Neutrophil (primary cell): Measurements from ENCODE around the gene GFI1B.

Experiments used
- H3K27ac ChIP-seq: fragments of 200-600 bp; sonication (generic); 2 replicates; pipeline ENCODE4 v1.5.1; 2016; ENCODE audit warnings: mild to moderate bottlenecking, moderate library complexity
- H3K27me3 ChIP-seq: fragments of 200-600 bp; sonication (generic); 2 replicates; pipeline ENCODE4 v1.6.0; 2016; ENCODE audit warnings: mild to moderate bottlenecking
- H3K36me3 ChIP-seq: fragments of 200-600 bp; sonication (generic); 2 replicates; pipeline ENCODE4 v1.5.1; 2017
- H3K4me1 ChIP-seq, 2 experiments: fragments of 200-600 bp in 1 of 2; sonication (generic) in 1 of 2; 1 replicate in 1 of 2; 2 replicates in 1 of 2; pipeline versions ENCODE4 v1.5.1 to v1.6.1; 2013 to 2016; ENCODE audit warnings: low read depth in 1 of 2, low read length in 1 of 2, mild to moderate bottlenecking in 1 of 2, moderate library complexity in 1 of 2; ENCODE audit not compliant: control insufficient read depth in 1 of 2, insufficient read depth in 1 of 2
- H3K4me3 ChIP-seq, 2 experiments: fragments of 200-600 bp in 1 of 2; sonication (generic) in 1 of 2; 1 replicate in 1 of 2; 2 replicates in 1 of 2; pipeline ENCODE4 v1.5.1; 2013 to 2016; ENCODE audit warnings: low read depth in 1 of 2, low read length in 1 of 2, mild to moderate bottlenecking in 1 of 2, moderate library complexity in 1 of 2
- H3K9me3 ChIP-seq: fragments of 200-600 bp; sonication (generic); 2 replicates; pipeline ENCODE4 v1.5.1; 2016
- TF ChIP-seq, protein P1 (sequence below): fragments of 200-600 bp; sonication (generic); IDR thresholded peaks from 2 replicates; pipeline ENCODE4 v1.5.1; 2016; ENCODE audit warnings: antibody characterized with exemption

Gene GFI1B

DNA sequence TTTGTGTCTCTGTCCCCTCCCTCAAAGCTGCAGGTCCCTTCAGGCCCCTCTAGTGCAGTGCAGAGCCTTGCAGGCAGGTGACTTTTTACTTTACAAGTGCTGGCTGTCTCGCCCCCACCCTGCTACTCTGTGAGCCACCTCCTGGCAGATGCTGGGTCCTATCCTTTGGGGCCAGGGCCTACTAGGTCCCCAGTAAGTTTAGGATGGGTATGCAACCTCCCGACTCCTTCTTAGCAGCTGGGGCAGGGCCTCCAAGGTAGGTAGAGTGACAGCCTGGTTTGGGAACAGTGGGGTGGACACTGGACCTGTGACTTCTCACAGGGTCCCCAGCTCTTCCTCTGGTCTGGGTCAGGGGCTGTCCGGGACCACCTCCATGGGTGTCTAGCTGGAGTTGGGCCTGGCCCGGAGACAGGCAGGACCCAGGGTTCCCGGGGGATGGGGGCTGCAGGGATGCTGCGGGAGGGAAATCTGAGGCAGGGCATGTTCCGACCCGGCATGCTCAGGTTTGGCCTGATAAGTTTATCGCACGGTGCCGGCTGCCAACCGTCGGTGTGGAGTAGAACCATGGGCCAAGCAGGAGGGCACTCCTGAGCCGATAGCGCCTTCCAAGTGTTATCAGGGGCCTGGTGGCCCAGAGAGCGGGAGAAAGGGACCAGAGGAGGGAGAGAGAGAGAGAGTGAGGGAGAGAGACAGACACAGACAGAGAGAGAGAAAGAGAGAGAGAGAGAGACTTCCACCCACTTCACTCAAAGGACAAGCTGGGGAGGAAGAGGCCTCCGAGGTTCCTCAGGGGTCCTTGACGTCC, 20.5 kb downstream of the GFI1B start:
- peaks cover 11% of the 10 kb centered on the region in 2 experiments for H3K4me1 ChIP-seq
- TF ChIP-seq, protein P1, sequence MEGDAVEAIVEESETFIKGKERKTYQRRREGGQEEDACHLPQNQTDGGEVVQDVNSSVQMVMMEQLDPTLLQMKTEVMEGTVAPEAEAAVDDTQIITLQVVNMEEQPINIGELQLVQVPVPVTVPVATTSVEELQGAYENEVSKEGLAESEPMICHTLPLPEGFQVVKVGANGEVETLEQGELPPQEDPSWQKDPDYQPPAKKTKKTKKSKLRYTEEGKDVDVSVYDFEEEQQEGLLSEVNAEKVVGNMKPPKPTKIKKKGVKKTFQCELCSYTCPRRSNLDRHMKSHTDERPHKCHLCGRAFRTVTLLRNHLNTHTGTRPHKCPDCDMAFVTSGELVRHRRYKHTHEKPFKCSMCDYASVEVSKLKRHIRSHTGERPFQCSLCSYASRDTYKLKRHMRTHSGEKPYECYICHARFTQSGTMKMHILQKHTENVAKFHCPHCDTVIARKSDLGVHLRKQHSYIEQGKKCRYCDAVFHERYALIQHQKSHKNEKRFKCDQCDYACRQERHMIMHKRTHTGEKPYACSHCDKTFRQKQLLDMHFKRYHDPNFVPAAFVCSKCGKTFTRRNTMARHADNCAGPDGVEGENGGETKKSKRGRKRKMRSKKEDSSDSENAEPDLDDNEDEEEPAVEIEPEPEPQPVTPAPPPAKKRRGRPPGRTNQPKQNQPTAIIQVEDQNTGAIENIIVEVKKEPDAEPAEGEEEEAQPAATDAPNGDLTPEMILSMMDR, result no peak
- H3K27ac ChIP-seq, result no peak overlapping the region
- no peaks in the 10 kb centered on the region for H3K36me3 ChIP-seq
- peaks cover 30% of the 10 kb centered on the region for H3K27me3 ChIP-seq
- H3K9me3 ChIP-seq, result no peaks in the 10 kb centered on the region
- H3K4me3 ChIP-seq, result no peak overlapping the region

DNA sequence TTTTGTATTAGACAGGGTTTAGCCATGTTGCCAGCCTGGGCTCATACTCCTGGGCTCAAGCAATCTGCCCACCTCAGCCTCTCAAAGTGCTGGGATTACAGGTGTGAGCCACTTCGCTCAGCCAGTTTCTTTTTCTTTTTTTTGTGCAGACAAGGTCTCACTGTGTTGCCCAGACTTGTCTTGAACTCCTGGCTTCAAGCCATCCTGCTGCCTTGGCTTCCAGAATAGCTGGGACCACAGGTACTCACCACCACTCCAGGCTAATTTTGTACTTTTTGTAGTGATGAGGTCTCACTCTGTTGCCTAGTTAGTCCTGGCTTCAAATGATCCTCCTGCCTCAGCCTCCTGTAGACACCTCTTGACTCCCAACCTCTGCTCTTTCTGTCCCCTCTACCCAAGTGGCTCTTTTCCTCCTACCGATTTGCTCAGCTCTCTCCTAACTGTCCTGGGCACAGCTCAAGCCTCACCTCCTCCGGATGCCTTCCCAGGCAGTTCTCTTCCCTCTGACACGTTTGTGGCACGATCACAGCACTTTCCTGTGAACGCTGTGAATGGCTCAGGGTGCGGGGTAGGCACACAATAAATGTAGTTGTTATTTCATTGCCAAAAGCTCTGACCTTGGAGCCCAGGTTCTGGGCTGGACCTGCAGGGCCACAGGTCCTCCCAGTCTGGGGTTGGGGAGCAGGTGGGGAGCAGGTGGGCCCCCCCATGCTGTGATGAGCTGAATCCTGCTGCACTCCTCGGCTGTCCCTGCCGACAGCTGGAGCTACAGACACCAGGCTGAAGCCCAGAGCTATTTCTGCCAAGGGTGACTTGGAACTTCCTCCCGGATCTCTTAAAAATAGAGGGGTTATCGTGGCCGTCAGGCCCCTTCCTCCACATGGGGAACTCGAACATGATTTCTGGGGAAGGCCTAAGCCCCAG, 23.9 kb downstream of the GFI1B start:
- H3K27ac ChIP-seq, result no peak overlapping the region
- H3K4me1 ChIP-seq, result peaks cover 17% of the 10 kb centered on the region in 2 experiments
- no peaks in the 10 kb centered on the region for H3K36me3 ChIP-seq
- no peak overlapping the region for H3K4me3 ChIP-seq
- TF ChIP-seq, protein P1, result no peak
- H3K27me3 ChIP-seq, result peaks cover 17% of the 10 kb centered on the region
- H3K9me3 ChIP-seq, result no peaks in the 10 kb centered on the region

DNA sequence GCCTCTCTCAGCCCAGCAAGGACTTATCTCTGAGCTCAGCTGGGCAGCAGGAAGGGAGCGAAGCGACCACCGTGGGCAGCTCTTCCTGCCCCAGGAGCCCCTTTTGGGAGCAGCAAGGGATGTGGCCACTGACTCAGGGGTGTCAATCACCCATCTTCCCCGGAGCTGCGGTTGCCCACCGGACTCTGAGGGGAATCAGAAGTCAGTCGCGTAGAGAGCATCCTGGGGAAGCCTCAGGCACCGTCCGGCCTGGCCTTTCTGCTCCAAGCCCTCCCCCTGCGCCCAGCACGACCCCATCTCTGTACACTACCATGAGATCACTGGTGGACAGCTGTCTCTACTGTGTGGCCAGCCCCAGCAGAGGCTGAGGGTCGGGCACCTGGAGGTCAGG, 24.6 kb downstream of the GFI1B start:
- TF ChIP-seq, protein P1, result no peak
- Histone ChIP-seq H3K36me3 (no peaks in the 10 kb centered on the region), H3K27me3 (peaks cover 17% of the 10 kb centered on the region), H3K4me1 (peaks cover 17% of the 10 kb centered on the region in 2 experiments), H3K27ac (no peak overlapping the region), H3K9me3 (no peaks in the 10 kb centered on the region), H3K4me3 (no peak overlapping the region)

DNA sequence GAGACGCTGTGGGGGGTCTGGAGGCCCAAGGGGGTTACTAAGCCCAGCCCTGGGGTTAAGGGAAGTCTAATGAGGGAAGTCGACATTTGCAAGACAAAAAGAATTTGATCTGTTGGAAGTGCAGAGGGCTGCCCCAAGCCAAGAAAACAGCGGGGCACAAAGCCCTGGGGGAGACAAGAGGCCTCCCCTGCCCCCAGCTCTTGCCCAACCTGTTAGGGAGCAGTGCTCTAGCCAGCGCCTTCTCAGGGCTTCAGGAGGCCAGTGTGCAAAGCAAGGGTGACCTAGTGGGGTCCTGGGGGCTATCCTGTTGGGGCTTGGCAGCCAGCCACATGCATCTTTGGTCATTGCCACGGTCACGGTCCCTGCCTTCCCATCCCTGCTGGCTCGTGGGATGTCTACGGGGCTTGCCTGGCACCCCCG, 25.2 kb downstream of the GFI1B start:
- Histone ChIP-seq H3K36me3 (no peaks in the 10 kb centered on the region), H3K4me1 (peaks cover 17% of the 10 kb centered on the region in 2 experiments), H3K27me3 (peaks cover 17% of the 10 kb centered on the region), H3K4me3 (no peak overlapping the region), H3K27ac (no peak overlapping the region), H3K9me3 (no peaks in the 10 kb centered on the region)
- TF ChIP-seq, protein P1, result no peak

DNA sequence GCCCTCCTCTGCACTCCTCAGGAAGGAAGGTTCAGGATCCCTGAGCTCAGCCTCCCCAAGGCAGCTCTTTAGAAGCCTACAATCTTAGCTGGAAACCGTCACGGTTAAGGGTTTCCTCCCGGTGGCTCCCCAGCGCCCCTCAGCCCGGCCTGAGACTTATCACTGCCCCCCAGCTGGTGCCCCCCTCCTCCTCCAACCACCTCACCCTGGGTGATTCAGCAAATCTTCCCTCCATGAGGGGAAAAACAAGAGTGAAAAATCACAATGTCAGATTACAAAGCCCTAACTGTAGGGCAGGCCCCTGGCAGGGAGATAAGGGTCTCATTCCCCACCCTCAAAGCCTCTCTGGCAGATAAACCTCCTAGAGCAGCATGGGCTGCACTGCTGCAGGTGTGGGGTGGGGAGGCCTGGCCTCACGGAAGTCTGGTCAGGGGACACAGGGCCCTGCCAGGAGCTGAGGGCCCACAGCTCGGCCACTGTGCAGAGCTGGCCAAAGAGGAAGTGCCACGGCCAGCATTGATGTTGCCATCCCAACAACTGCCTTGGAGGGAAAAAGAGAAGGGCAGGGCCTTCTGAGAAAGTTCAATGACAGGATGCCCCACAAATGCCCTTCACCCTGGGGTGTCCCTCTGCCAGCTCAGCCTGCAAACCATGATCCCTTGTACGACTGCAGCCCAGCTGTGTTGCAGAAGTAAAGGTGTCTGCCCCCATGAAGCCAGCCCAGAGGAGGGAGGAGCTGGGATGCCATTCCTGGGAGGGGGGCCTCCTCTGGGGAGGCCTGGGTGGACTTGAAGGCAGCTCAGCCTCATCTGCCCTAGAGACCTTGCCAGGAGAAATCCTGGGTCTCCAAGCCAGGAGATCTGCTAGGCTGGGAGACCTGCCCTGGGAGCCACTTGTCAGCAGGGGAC, 25.9 kb downstream of the GFI1B start:
- TF ChIP-seq, protein P1, result no peak
- no peaks in the 10 kb centered on the region for H3K36me3 ChIP-seq
- peaks cover 18% of the 10 kb centered on the region for H3K27me3 ChIP-seq
- peaks cover 17% of the 10 kb centered on the region in 2 experiments for H3K4me1 ChIP-seq
- H3K9me3 ChIP-seq, result no peaks in the 10 kb centered on the region
- no peak overlapping the region for H3K4me3 ChIP-seq
- H3K27ac ChIP-seq, result no peak overlapping the region
